Vagina (tissue), 2 donors: ENCODE measurements around the gene PEX11B.

Experiments
- POLR2A ChIP-seq, 2 donors: fragments of 450-650 bp; IDR thresholded peaks; one replicate each; pipeline ENCODE4 v1.6.1; 2017; ENCODE audit warnings: antibody characterized with exemption in 2 of 2, mild to moderate bottlenecking in 2 of 2, moderate library complexity in 2 of 2
- TF ChIP-seq, protein P1 (sequence below), 3 experiments: fragments of 450-650 bp in 2 of 3; fragments of 200-600 bp in 1 of 3; sonication (generic) in 1 of 3; IDR thresholded peaks; one replicate each; pipeline ENCODE4 v1.5.1; 2017 to 2019; ENCODE audit warnings: antibody characterized with exemption in 3 of 3, mild to moderate bottlenecking in 2 of 3, moderate library complexity in 2 of 3

DNA sequence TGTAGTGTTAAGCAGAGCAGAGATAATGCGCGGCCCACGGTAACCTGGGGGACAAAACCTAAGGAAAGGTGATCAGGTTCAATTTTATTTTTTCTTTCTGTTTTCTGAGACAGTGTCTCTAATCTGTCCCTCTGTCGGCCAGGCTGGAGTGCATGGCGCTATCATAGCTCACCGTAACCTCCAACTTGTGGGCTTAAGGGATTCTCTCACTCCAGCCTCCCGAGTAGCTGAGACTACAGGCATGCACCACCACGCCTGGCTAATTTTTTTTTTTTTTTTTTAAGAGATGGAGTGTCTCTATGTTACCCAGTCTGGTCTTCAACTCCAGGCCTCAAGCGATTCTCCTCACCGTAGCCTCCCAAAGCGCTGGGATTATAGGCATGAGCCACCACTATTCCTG lies 32.1 kb downstream of the PEX11B start:
- TF ChIP-seq, protein P1, sequence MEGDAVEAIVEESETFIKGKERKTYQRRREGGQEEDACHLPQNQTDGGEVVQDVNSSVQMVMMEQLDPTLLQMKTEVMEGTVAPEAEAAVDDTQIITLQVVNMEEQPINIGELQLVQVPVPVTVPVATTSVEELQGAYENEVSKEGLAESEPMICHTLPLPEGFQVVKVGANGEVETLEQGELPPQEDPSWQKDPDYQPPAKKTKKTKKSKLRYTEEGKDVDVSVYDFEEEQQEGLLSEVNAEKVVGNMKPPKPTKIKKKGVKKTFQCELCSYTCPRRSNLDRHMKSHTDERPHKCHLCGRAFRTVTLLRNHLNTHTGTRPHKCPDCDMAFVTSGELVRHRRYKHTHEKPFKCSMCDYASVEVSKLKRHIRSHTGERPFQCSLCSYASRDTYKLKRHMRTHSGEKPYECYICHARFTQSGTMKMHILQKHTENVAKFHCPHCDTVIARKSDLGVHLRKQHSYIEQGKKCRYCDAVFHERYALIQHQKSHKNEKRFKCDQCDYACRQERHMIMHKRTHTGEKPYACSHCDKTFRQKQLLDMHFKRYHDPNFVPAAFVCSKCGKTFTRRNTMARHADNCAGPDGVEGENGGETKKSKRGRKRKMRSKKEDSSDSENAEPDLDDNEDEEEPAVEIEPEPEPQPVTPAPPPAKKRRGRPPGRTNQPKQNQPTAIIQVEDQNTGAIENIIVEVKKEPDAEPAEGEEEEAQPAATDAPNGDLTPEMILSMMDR (IDR thresholded peaks at IDR 0.05): no peak
- no peak for TF ChIP-seq POLR2A (IDR thresholded peaks at IDR 0.05)
